MCF 10A (cell line): ENCODE measurements around the gene DENND2A. TPM values are rescaled to one million over a fixed set of nuclear protein-coding genes. Genes with fewer than 3 reads are reported as not detected.

Source experiments
- BruUV-seq: library from RNA; stranded (reverse); fragments of 400-500 nt; replicated peaks from 2 replicates; lab custom pipeline; 2021; lab: Mats Ljungman, UMichigan
- CTCF ChIA-PET: fragments of 300-600 bp; sonication (Branson Sonifier 250); formaldehyde crosslinking; extraction: SDS; loops from one replicate; lab custom pipeline; 2021; ENCODE audit warnings: antibody characterized with exemption, inconsistent platforms; lab: Yijun Ruan, JAX
- POLR2A ChIA-PET: fragments of 300-600, 350-650 bp; sonication (Branson Sonifier 250); formaldehyde crosslinking; extraction: SDS; loops from one replicate; lab custom pipeline; 2020; ENCODE audit warnings: antibody characterized with exemption, inconsistent platforms; lab: Yijun Ruan, JAX
- DNase-seq: peaks from one replicate; pipeline ENCODE4 v3.0.0-alpha.2; 2018; ENCODE audit not compliant: unreplicated experiment
- H3K27ac Mint-ChIP-seq: one replicate; pipeline ENCODE4 v1.8.0; 2022; ENCODE audit warnings: mild to moderate bottlenecking, low read depth, mixed read lengths; ENCODE audit not compliant: unreplicated experiment
- H3K27me3 Mint-ChIP-seq: one replicate; pipeline ENCODE4 v1.8.0; 2022; ENCODE audit warnings: mixed read lengths; ENCODE audit not compliant: insufficient read depth, unreplicated experiment
- H3K36me3 Mint-ChIP-seq: one replicate; pipeline ENCODE4 v1.8.0; 2022; ENCODE audit warnings: mild to moderate bottlenecking, moderate library complexity, mixed read lengths; ENCODE audit not compliant: insufficient read depth, unreplicated experiment
- H3K4me1 Mint-ChIP-seq: one replicate; pipeline ENCODE4 v1.8.0; 2022; ENCODE audit warnings: mixed read lengths; ENCODE audit not compliant: insufficient read depth, unreplicated experiment
- H3K4me3 Mint-ChIP-seq: one replicate; pipeline ENCODE4 v1.8.0; 2022; ENCODE audit warnings: mild to moderate bottlenecking, moderate library complexity, mixed read lengths; ENCODE audit not compliant: unreplicated experiment
- H3K9me3 Mint-ChIP-seq: one replicate; pipeline ENCODE4 v1.8.0; 2022; ENCODE audit warnings: mixed read lengths; ENCODE audit not compliant: unreplicated experiment
- CTCF ChIP-seq: fragments of 200-600 bp; IDR thresholded peaks from one replicate; pipeline ENCODE4 v1.8.0; 2022; ENCODE audit warnings: antibody characterized with exemption, mild to moderate bottlenecking; ENCODE audit not compliant: unreplicated experiment
- intact Hi-C: fragments of 100-400 bp; cut with micrococcal nuclease; formaldehyde crosslinking; loops from 2 replicates; pipeline ENCODE4 v1.14.1; 2022
- total RNA-seq: library from RNA; stranded (reverse); gene quantifications from 2 replicates; pipeline ENCODE4 v1.2.3, GENCODE V29; 2022

DENND2A gene
- total RNA-seq, 1 experiment from 2014 or later: 0.26 TPM

DNA sequence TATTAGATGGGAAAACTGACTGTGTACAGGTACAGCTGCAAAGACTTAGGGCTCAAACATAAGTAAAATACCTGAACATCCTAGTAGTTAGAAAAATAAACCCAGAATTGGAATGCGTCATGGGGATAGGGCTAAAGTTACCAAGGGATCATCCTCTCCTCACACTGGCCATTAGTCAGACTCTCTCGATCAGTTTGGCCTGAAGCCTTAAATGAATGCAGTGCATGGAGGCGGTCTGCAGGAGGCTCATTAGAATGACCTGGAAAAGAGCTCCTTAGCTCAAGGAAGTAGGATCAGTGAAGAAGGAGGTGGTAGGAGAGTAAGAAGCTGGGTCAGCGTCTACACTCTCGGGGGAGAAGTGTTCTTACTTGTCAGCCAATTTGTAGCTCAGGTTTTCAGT is 35.3 kb downstream of the DENND2A start:
- ChIA-PET CTCF (interaction anchor here (0.8 to 1.3 kb wide), 2 partner anchors 8 to 87 kb away, joined by 3 read pairs; no protein-coding TSS in a partner anchor), POLR2A (interaction anchor here (1.8 kb wide), 1 partner anchor 14 kb away, joined by 6 read pairs; no protein-coding TSS in a partner anchor)
- H3K9me3 Mint-ChIP-seq: no peaks in the 10 kb centered on the region
- no peaks in the 10 kb centered on the region for H3K36me3 Mint-ChIP-seq
- peaks cover 5% of the 10 kb centered on the region for H3K4me1 Mint-ChIP-seq
- intact Hi-C loops: no loop called here
- no TSS peak for BruUV-seq
- peaks cover 7% of the 10 kb centered on the region for H3K27me3 Mint-ChIP-seq
- no peak overlapping the region for H3K4me3 Mint-ChIP-seq
- no peak for DNase-seq
- no peak overlapping the region for H3K27ac Mint-ChIP-seq
- no peak for TF ChIP-seq CTCF

DNA sequence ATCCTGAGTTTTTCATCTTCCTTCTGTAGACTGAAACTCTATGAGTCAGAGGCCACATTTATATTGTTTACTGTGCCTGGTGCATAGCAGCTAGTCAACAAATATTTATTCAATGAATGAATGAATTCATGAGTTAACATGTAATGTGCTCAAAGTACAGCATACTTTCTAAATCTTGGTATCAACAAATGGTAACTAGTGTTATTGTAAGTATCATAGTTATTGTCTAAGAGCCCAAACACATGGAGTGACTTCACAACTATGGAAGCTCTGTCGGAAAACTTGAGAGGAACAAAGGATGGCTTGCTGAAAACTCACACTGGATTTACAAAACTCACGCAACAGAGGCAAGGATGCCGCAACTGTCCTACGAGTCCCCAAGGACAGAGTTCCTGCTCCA is 35.9 kb downstream of the DENND2A start:
- Mint-ChIP-seq H3K27ac (no peak overlapping the region), H3K27me3 (peaks cover 12% of the 10 kb centered on the region), H3K4me1 (peaks cover 5% of the 10 kb centered on the region), H3K4me3 (no peak overlapping the region), H3K9me3 (no peaks in the 10 kb centered on the region), H3K36me3 (no peaks in the 10 kb centered on the region)
- TF ChIP-seq CTCF: no peak
- no TSS peak for BruUV-seq
- intact Hi-C loops: no loop called here
- no peak for DNase-seq
- POLR2A ChIA-PET: interaction anchor here (1.8 kb wide), 1 partner anchor 15 kb away, joined by 6 read pairs; no protein-coding TSS in a partner anchor
- CTCF ChIA-PET: interaction anchor here (0.6 to 1.3 kb wide), 3 partner anchors 9 to 511 kb away, joined by 3 to 4 read pairs (median 3); no protein-coding TSS in a partner anchor

DNA sequence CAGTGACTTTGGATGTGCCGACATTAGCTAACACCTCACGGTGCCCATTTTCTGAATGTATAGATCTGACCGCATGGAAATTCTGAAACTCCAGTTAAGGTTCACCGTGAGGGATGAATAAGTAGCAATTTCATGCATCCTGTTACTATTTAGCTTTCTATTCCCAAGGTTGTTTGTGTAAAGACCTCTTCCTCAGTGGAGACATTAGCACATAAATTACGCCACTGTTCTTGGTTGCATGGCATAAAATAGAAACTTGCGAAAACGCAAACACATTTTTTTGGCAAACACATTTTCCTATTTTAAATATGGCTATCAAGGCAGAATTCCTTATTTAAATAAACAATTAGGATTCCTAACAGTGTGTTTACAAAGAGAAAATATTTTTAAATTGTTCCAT is 36.5 kb downstream of the DENND2A start:
- intact Hi-C loops: no loop called here
- Mint-ChIP-seq H3K4me1 (peaks cover 5% of the 10 kb centered on the region), H3K27ac (no peak overlapping the region), H3K4me3 (no peak overlapping the region), H3K36me3 (no peaks in the 10 kb centered on the region), H3K27me3 (peaks cover 14% of the 10 kb centered on the region), H3K9me3 (no peaks in the 10 kb centered on the region)
- TF ChIP-seq CTCF: no peak
- ChIA-PET POLR2A (interaction anchor here (1.8 kb wide), 1 partner anchor 15 kb away, joined by 6 read pairs; no protein-coding TSS in a partner anchor), CTCF (interaction anchor here (0.6 kb wide), 1 partner anchor 512 kb away, joined by 4 read pairs; no protein-coding TSS in a partner anchor)
- BruUV-seq: no TSS peak
- no peak for DNase-seq

GRCh38 chr7:140601566-140602174 is 38.9 kb downstream of the DENND2A start:
- intact Hi-C loops: no loop called here
- no TSS peak for BruUV-seq
- no peak for TF ChIP-seq CTCF
- no peaks in the 10 kb centered on the region for H3K36me3 Mint-ChIP-seq
- H3K4me3 Mint-ChIP-seq: no peak overlapping the region
- POLR2A ChIA-PET: interaction anchor here (0.7 kb wide), 1 partner anchor 18 kb away, joined by 3 read pairs; no protein-coding TSS in a partner anchor
- H3K27me3 Mint-ChIP-seq: peaks cover 14% of the 10 kb centered on the region
- no peak for DNase-seq
- peaks cover 8% of the 10 kb centered on the region for H3K4me1 Mint-ChIP-seq
- H3K27ac Mint-ChIP-seq: no peak overlapping the region
- CTCF ChIA-PET: interaction anchor here (0.6 kb wide), 1 partner anchor 94 kb away, joined by 3 read pairs; no protein-coding TSS in a partner anchor
- no peaks in the 10 kb centered on the region for H3K9me3 Mint-ChIP-seq
